Measurements from ENCODE around the gene POU6F1.

DNA sequence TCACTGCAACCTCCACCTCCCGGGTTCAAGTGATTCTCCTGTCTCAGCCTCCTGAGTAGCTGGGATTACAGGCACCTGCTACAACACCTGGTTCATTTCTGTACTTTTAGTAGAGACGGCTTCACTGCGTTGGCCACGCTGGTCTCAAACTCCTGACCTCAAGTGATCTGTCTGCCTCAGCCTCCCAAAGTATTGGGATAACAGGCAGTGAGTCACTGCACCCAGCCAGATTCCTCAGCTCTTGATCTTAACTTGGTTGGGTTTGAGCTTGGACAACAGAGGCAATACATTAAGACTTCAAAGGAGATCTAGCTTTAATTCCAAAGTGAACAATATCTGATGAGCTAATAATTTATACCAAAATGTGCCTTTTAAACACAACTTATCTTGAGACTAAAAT, 26.4 kb upstream of the POU6F1 start:
- TF ChIP-seq CTCF (IDR thresholded peaks at IDR 0.05; ENCODE audit: low read length) (no peak), EZH2phosphoT487 (IDR thresholded peaks at IDR 0.05; ENCODE audit: low read length) (no peak), EZH2 (optimal IDR thresholded peaks at IDR 0.05; ENCODE audit: low read depth, low read length) (no peak)

Measured in MM.1S (cell line).